HG03159 (cell line): Measurements from ENCODE around the gene RNF113A.
A peak's percentile ranks its signal among the peaks of the same experiment; 100 is the strongest.
"Not testable (repeated sequence)": the region's sequence is repeated elsewhere in the genome, so short reads cannot be mapped to it uniquely, and the experiment has no call there.

Experiments
- ATAC-seq: cut with Tn5 transposase; IDR thresholded peaks from one replicate; pipeline ENCODE4 v1.9.1; 2021; ENCODE audit warnings: mild to moderate bottlenecking, moderate library complexity; ENCODE audit not compliant: unreplicated experiment

The RNF113A gene

GRCh38 chrX:119852382-119853353, 18.9 kb downstream of the RNF113A start, which contains the start of gene UPF3B:
Gene UPF3B, minus strand, starts transcription at chrX:119852963. Its CDS starts 35 bp downstream, at chrX:119852928.
- ATAC-seq: peak; percentile 98

- no peak for ATAC-seq
Measured at GRCh38 chrX:119833905-119834304, 37.6 kb downstream of the RNF113A start.

GRCh38 chrX:119828446-119828845, 43.1 kb downstream of the RNF113A start:
- no peak for ATAC-seq

DNA sequence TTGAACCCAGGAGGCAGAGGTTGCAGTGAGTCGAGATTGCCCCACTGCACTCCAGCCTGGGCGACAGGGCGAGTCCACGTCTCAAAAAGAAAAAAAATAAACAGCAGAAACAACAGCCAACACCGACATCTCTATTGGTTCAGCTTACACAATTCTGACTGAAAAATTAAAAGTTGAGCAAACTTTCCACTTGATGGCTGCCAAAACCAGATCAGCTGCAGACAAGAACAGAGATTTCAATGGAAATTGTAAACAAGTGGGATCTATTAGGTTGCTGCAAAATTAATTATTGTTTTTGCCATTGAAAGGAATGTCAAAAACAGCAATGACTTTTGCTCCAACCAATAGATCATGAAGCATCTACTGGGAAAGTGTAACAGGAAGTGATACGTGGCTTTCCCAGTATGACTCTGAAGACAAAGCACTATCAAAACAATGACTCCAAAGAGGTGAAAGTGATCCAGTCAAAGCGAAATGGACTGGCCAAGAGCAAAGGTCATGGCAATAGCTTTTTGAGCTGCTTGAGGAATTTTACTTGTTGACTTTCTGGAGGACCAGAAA, 45.1 kb downstream of the RNF113A start:
- no peak for ATAC-seq

DNA sequence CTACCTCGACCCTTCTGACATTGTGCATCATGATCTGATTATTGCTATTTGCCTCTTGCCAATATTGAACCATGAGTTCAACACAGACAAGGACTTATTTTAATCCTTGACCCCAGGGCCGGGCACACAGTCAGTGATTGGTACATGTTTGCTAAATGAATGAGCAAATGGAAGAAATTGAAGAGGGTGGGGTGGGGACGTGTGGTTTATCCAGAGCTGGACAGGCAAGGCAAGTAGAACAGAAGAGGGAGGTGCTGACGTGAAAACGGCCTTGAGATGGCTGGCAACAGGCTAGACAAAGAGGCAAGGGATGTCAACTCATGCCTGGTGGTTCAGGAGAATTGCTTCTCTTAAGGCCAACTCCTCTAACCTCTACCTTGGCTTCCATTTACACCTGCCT, 47.3 kb downstream of the RNF113A start:
- ATAC-seq: not testable (repeated sequence)

DNA sequence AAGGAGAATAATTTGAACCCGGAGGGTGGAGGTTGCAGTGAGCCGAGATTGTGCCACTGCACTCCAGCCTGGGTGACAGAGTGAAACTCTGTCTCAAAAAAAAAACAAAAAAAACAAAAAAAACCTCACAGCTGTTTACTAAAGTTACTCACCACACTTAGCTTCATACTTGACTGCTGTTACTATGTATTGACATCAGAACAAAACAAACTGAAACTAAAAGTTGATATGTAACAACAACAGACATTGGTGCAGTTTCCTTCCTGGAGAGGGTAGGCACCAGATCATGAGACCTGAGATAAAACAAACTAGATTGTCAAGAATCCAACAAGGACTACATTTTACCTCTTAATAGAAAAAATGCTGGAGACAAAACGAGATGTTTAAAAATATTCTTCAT, 49.8 kb downstream of the RNF113A start:
- peak; percentile 91 for ATAC-seq
